ENCODE data around the gene KCNT2. TPM values are rescaled to one million over a fixed set of nuclear protein-coding genes. Genes with fewer than 3 reads are reported as not detected.

The KCNT2 gene
- polyA plus RNA-seq, 2 of the 4 experiments (the other 2 are of a cell fraction) = 0.14 to 1.7 TPM

GRCh38 chr1:196205882-196206281 is 402.4 kb downstream of the KCNT2 start:
- H3K27ac ChIP-seq = no peak overlapping the region
- TF ChIP-seq FOSL2 (IDR thresholded peaks at IDR 0.05) (no peak), FOSL2 (CRISPR knock-in tag; IDR thresholded peaks at IDR 0.05) (no peak), HMGXB4 (CRISPR knock-in tag; IDR thresholded peaks at IDR 0.05; ENCODE audit: borderline replicate concordance) (no peak), HOXB5 (CRISPR knock-in tag; IDR thresholded peaks at IDR 0.05) (no peak), POLR2AphosphoS2 (conservative IDR thresholded peaks at IDR 0.05; ENCODE audit: low read length) (no peak), RARB (CRISPR knock-in tag; IDR thresholded peaks at IDR 0.05) (no peak), HEYL (CRISPR knock-in tag; IDR thresholded peaks at IDR 0.05) (no peak), CHD4 (IDR thresholded peaks at IDR 0.05; ENCODE audit: borderline replicate concordance) (no peak), NR3C1 (IDR thresholded peaks at IDR 0.05) (no peak), KDM1A (IDR thresholded peaks at IDR 0.05; ENCODE audit: low read depth) (no peak), EP300 (IDR thresholded peaks at IDR 0.05) (no peak), PHF8 (IDR thresholded peaks at IDR 0.05; ENCODE audit: borderline replicate concordance, low read depth) (no peak), RNF2 (IDR thresholded peaks at IDR 0.05; ENCODE audit: borderline replicate concordance, low read depth) (no peak), KDM5A (IDR thresholded peaks at IDR 0.05) (no peak), ZSCAN20 (CRISPR knock-in tag; IDR thresholded peaks at IDR 0.05) (no peak), MAZ (IDR thresholded peaks at IDR 0.05; ENCODE audit: borderline replicate concordance, low read depth, low read length) (no peak), CBX2 (IDR thresholded peaks at IDR 0.05; ENCODE audit: borderline replicate concordance, low read depth) (no peak)
- no peak overlapping the region for H3K4me3 ChIP-seq
- H3K4me2 ChIP-seq = no peak overlapping the region
- no peaks in the 10 kb centered on the region for H3K4me1 ChIP-seq
- whole genome bisulfite sequencing (ENCODE audit: missing lambda C conversion rate) = 50% methylated on average over 2 of the region's 2 CpGs
- DNase-seq (ENCODE audit: low read depth in 1 of 2, low spot score in 1 of 2) (no peak), FAIRE-seq (no peak), ATAC-seq (no peak)
- no peaks in the 10 kb centered on the region for H3K9me3 ChIP-seq
- ChIA-PET CTCF (no interaction called here), POLR2A (no interaction called here)

- Histone ChIP-seq H3K9me3 (no peaks in the 10 kb centered on the region), H3K27ac (no peak overlapping the region), H3K4me3 (no peak overlapping the region), H3K4me2 (no peak overlapping the region), H3K4me1 (no peaks in the 10 kb centered on the region)
- ChIA-PET POLR2A (no interaction called here), CTCF (interaction anchor here (0.6 kb wide), 1 partner anchor 11 kb away, joined by 3 read pairs; no protein-coding TSS in a partner anchor)
- 76% methylated on average over 1 of the region's 1 CpG for WGBS (ENCODE audit: missing lambda C conversion rate)
- ATAC-seq (no peak), FAIRE-seq (no peak), DNase-seq (ENCODE audit: low read depth in 1 of 2, low spot score in 1 of 2) (no peak)
- TF ChIP-seq HEYL (CRISPR knock-in tag; IDR thresholded peaks at IDR 0.05) (no peak), RAD21 (conservative IDR thresholded peaks at IDR 0.05 in 1 of 2, IDR thresholded peaks at IDR 0.05 in 1 of 2) (no peak), ZNF302 (CRISPR knock-in tag; IDR thresholded peaks at IDR 0.05) (no peak), TP53 (CRISPR knock-in tag; IDR thresholded peaks at IDR 0.05) (no peak), EP300 (IDR thresholded peaks at IDR 0.05) (no peak), ESRRA (IDR thresholded peaks at IDR 0.05; ENCODE audit: borderline replicate concordance, low read length) (no peak), HOXA7 (CRISPR knock-in tag; IDR thresholded peaks at IDR 0.05) (no peak), ZFP36 (IDR thresholded peaks at IDR 0.05; ENCODE audit: borderline replicate concordance, partially characterized antibody) (no peak), CBX8 (IDR thresholded peaks at IDR 0.05) (no peak), ATOH8 (CRISPR knock-in tag; IDR thresholded peaks at IDR 0.05; ENCODE audit: low read depth) (no peak)
Measured at GRCh38 chr1:196196486-196196885, 411.8 kb downstream of the KCNT2 start.

Measured in A549 (cell line).